ENCODE results near the gene ZBTB46.

ZBTB46 gene

DNA sequence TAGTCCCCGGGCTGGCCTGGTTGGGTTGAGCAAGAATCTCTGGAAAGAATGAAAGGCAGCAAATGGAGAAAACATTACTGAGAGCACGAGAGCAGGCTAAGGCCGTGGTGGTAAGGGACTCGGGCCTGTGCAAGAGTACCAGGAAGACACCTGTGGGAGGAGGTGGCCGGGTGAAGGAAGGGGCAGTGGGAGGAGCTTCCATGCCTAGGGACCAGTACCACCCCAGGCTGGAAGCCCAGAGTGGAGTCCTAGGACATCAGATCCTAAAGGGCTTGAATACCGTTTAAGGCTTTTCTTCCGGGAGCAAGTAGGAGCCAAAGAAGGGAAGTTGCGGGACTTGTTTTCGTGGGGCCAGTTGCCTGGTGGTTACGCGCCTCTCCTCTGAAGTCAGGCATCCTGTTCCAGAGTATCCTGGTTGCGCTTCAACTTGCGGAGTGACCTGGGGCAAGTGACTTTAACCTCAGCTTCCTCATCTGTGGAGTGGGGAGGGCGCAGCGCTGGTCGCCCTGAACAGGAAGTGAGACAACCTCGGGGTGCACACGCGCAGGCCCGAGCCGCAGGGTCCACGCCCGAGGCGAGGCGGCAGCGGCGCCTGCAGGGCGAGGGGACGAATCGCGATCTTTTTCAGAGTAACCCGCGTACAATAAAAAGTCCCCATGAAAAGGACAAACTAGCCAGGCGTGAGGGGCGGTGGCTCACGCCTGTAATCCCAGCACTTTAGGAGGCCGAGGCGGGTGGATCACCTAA lies 32.9 kb upstream of the ZBTB46 start (continued):
- TF ChIP-seq, protein P1, sequence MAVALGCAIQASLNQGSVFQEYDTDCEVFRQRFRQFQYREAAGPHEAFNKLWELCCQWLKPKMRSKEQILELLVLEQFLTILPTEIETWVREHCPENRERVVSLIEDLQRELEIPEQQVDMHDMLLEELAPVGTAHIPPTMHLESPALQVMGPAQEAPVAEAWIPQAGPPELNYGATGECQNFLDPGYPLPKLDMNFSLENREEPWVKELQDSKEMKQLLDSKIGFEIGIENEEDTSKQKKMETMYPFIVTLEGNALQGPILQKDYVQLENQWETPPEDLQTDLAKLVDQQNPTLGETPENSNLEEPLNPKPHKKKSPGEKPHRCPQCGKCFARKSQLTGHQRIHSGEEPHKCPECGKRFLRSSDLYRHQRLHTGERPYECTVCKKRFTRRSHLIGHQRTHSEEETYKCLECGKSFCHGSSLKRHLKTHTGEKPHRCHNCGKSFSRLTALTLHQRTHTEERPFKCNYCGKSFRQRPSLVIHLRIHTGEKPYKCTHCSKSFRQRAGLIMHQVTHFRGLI (tag by site-specific recombination; IDR thresholded peaks at IDR 0.05), result no peak
- TF ChIP-seq ZNF785 (tag by site-specific recombination; IDR thresholded peaks at IDR 0.05) (no peak), ZNF2 (tag by site-specific recombination; IDR thresholded peaks at IDR 0.05) (0 out of 2 replicates have a peak, but pooled peaks have one; percentile 14), ZNF521 (tag by site-specific recombination; IDR thresholded peaks at IDR 0.05) (no peak), SP2 (tag by site-specific recombination; IDR thresholded peaks at IDR 0.05) (peak; percentile 72), ZNF623 (tag by site-specific recombination; IDR thresholded peaks at IDR 0.05) (no peak), KLF8 (tag by site-specific recombination; IDR thresholded peaks at IDR 0.05) (no peak), ZNF10 (tag by site-specific recombination; IDR thresholded peaks at IDR 0.05) (no peak; the same call in 1 of the 2 replicates), ZNF155 (tag by site-specific recombination; IDR thresholded peaks at IDR 0.05) (no peak), ZNF146 (tag by site-specific recombination; IDR thresholded peaks at IDR 0.05) (no peak), SCRT2 (tag by site-specific recombination; IDR thresholded peaks at IDR 0.05) (peak; percentile 93), ZBTB48 (tag by site-specific recombination; IDR thresholded peaks at IDR 0.05) (peak; percentile 33; the same call in 1 of the 2 replicates), ZNF777 (tag by site-specific recombination; IDR thresholded peaks at IDR 0.05; ENCODE audit: borderline replicate concordance) (no peak), HOXD13 (CRISPR knock-in tag; IDR thresholded peaks at IDR 0.05; ENCODE audit: borderline replicate concordance) (no peak), ZNF223 (tag by site-specific recombination; IDR thresholded peaks at IDR 0.05) (no peak), ZNF138 (tag by site-specific recombination; IDR thresholded peaks at IDR 0.05; ENCODE audit: borderline replicate concordance) (no peak), ZNF600 (tag by site-specific recombination; IDR thresholded peaks at IDR 0.05) (0 out of 2 replicates have a peak, but pooled peaks have one; percentile 17), ZNF112 (tag by site-specific recombination; IDR thresholded peaks at IDR 0.05) (no peak), ZNF394 (tag by site-specific recombination; IDR thresholded peaks at IDR 0.05; ENCODE audit: borderline replicate concordance) (no peak), ZNF311 (tag by site-specific recombination; IDR thresholded peaks at IDR 0.05; ENCODE audit: borderline replicate concordance) (no peak), MZF1 (tag by site-specific recombination; IDR thresholded peaks at IDR 0.05; ENCODE audit: borderline replicate concordance) (peak; percentile 43; the same call in 1 of the 2 replicates), ZBTB21 (tag by site-specific recombination; IDR thresholded peaks at IDR 0.05) (no peak; the same call in 1 of the 2 replicates), ZNF514 (tag by site-specific recombination; IDR thresholded peaks at IDR 0.05) (no peak), OSR2 (tag by site-specific recombination; IDR thresholded peaks at IDR 0.05) (no peak)
- TF ChIP-seq, protein P2, sequence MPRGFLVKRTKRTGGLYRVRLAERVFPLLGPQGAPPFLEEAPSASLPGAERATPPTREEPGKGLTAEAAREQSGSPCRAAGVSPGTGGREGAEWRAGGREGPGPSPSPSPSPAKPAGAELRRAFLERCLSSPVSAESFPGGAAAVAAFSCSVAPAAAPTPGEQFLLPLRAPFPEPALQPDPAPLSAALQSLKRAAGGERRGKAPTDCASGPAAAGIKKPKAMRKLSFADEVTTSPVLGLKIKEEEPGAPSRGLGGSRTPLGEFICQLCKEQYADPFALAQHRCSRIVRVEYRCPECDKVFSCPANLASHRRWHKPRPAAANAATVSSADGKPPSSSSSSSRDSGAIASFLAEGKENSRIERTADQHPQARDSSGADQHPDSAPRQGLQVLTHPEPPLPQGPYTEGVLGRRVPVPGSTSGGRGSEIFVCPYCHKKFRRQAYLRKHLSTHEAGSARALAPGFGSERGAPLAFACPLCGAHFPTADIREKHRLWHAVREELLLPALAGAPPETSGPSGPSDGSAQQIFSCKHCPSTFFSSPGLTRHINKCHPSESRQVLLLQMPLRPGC (tag by site-specific recombination; IDR thresholded peaks at IDR 0.05), result no peak
- TF ChIP-seq, protein P3, sequence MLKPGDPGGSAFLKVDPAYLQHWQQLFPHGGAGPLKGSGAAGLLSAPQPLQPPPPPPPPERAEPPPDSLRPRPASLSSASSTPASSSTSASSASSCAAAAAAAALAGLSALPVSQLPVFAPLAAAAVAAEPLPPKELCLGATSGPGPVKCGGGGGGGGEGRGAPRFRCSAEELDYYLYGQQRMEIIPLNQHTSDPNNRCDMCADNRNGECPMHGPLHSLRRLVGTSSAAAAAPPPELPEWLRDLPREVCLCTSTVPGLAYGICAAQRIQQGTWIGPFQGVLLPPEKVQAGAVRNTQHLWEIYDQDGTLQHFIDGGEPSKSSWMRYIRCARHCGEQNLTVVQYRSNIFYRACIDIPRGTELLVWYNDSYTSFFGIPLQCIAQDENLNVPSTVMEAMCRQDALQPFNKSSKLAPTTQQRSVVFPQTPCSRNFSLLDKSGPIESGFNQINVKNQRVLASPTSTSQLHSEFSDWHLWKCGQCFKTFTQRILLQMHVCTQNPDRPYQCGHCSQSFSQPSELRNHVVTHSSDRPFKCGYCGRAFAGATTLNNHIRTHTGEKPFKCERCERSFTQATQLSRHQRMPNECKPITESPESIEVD (tag by site-specific recombination; IDR thresholded peaks at IDR 0.05), result no peak
- TF ChIP-seq, protein P4, sequence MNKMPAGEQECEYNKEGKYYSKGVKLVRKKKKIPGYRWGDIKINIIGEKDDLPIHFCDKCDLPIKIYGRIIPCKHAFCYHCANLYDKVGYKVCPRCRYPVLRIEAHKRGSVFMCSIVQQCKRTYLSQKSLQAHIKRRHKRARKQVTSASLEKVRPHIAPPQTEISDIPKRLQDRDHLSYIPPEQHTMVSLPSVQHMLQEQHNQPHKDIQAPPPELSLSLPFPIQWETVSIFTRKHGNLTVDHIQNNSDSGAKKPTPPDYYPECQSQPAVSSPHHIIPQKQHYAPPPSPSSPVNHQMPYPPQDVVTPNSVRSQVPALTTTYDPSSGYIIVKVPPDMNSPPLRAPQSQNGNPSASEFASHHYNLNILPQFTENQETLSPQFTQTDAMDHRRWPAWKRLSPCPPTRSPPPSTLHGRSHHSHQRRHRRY (tag by site-specific recombination; IDR thresholded peaks at IDR 0.05), result no peak
- TF ChIP-seq, protein P5, sequence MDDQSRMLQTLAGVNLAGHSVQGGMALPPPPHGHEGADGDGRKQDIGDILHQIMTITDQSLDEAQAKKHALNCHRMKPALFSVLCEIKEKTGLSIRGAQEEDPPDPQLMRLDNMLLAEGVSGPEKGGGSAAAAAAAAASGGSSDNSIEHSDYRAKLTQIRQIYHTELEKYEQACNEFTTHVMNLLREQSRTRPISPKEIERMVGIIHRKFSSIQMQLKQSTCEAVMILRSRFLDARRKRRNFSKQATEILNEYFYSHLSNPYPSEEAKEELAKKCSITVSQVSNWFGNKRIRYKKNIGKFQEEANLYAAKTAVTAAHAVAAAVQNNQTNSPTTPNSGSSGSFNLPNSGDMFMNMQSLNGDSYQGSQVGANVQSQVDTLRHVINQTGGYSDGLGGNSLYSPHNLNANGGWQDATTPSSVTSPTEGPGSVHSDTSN (CRISPR knock-in tag; IDR thresholded peaks at IDR 0.05), result no peak
- TF ChIP-seq, protein P6, sequence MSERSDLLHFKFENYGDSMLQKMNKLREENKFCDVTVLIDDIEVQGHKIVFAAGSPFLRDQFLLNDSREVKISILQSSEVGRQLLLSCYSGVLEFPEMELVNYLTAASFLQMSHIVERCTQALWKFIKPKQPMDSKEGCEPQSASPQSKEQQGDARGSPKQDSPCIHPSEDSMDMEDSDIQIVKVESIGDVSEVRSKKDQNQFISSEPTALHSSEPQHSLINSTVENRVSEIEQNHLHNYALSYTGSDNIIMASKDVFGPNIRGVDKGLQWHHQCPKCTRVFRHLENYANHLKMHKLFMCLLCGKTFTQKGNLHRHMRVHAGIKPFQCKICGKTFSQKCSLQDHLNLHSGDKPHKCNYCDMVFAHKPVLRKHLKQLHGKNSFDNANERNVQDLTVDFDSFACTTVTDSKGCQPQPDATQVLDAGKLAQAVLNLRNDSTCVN (tag by site-specific recombination; optimal IDR thresholded peaks at IDR 0.05), result peak; percentile 71
